SIG-M5 (cell line): ENCODE measurements around the gene GPR162.
A peak's percentile ranks its signal among the peaks of the same experiment; 100 is the strongest.

Source experiments
- DNase-seq: peaks from one replicate; lab custom pipeline; 2025; lab: John Stamatoyannopoulos, UW

The GPR162 gene

GRCh38 chr12:6834873-6835272 is 13.3 kb downstream of the GPR162 start:
- DNase-seq, result no peak

DNA sequence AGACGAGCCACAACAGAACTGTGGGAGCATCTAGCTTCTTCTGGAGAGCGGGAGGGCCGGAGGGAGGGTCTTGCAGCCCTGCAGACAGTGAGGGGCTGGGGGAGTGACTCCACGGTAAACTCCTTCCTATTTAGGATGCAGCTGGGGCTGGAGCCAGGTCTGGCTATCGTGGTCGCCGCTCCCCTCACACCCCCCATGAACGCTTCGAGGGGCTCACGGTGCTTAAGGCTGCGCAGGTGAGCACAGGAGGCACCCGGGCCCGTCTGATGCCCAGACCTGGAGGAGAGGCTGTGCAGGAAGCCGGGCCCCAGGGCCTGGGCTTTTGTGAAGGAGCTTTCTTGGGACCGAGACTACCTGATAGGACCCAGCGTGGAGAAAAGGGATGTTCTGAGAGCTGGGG is 15.2 kb downstream of the GPR162 start:
- no peak for DNase-seq

DNA sequence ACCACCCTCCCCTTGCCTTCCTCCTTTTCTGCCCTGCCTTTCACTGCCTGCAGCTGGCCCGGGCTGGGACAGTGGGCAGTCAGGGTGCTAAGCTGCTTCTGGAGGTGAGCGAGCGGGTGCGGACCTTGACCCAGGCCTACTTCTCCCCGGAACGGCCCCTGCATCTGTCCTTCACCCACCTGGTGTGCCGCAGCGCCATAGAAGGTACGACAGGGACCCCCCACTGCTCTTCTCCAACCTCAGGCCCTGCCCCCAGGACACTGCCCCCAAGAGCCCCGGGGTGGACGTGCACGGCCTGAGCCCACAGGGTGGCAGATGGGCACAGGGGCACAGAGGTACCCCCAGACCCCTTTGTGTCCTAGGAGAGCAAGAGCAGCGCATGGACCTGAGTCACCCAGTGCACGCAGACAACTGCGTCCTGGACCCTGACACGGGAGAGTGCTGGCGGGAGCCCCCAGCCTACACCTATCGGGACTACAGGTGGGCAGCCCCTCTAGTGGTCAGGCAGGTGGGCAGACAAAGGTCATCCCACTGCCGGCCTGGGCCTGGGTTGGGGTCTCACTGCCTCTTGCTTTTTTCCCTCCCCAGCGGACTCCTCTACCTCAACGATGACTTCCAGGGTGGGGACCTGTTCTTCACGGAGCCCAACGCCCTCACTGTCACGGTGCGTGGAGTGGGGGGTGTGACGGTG is 15.9 kb downstream of the GPR162 start:
- DNase-seq, result no peak

- DNase-seq, result no peak
Observed at GRCh38 chr12:6838854-6839253, 17.2 kb downstream of the GPR162 start.

GRCh38 chr12:6839482-6840201 is 18.0 kb downstream of the GPR162 start:
- DNase-seq, result no peak

GRCh38 chr12:6840330-6840729 is 18.7 kb downstream of the GPR162 start:
- DNase-seq, result no peak

- DNase-seq, result no peak
Observed at GRCh38 chr12:6840761-6841515, 19.3 kb downstream of the GPR162 start, which contains the start of gene GNB3. Gene GNB3 (plus strand): TSS chr12:6840925. CDS start chr12:6841288, 363 bp downstream.

- no peak for DNase-seq
Observed at GRCh38 chr12:6842075-6842474, 20.5 kb downstream of the GPR162 start.

- DNase-seq, result no peak
Observed at GRCh38 chr12:6843118-6843902, 21.7 kb downstream of the GPR162 start.

- DNase-seq, result no peak
Observed at GRCh38 chr12:6845395-6845794, 23.8 kb downstream of the GPR162 start.

GRCh38 chr12:6846316-6846869 is 24.8 kb downstream of the GPR162 start:
- DNase-seq, result no peak

GRCh38 chr12:6847676-6848075 is 26.1 kb downstream of the GPR162 start:
- no peak for DNase-seq

- DNase-seq, result no peak
Observed at GRCh38 chr12:6849427-6849826, 27.8 kb downstream of the GPR162 start.

- DNase-seq, result no peak
Observed at GRCh38 chr12:6849976-6850560, 28.4 kb downstream of the GPR162 start.

- DNase-seq, result no peak
Observed at GRCh38 chr12:6850796-6851152, 29.2 kb downstream of the GPR162 start.

DNA sequence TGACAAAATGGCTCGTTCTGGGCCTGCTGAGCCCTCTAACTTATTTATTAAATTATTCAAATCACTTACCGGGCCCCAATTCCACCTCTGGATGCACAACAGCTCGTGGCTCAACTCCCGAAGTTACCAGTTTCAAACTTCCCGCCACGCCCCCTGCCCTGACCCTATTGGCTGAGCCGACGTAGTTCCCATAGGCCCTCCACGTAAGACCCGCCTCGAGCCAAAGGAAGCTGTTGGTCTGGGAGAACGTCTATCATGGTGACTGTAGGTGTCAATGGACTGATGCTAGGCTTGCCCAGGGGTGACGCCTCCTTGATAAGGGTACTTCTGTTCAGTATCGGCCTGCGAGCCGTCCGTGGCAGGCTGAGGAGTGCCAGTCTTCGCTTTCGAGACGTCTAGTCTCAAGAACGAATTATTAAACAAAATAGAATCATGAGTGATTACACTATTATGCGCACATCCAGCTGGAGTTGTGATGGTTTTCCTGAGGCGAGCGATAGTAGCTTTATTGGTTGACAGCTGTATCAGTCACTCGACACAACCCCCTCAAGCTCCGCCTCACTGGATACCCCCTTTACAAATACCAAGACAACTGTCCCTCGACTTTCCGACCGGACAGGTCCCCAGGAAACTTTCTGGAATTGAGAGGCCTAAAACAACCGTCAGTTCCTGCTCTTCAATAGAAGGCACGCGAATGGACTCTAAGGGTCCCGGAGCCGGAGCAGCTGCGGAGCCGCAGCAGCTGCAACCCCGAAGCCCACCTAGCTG is 29.7 kb downstream of the GPR162 start, which contains the start of gene CDCA3:
Gene CDCA3, minus strand, starts transcription at position 134 of the 768 bp plus-strand sequence. CDS start 334 bp downstream, outside the sequence.
- peak; percentile 100 for DNase-seq

DNA sequence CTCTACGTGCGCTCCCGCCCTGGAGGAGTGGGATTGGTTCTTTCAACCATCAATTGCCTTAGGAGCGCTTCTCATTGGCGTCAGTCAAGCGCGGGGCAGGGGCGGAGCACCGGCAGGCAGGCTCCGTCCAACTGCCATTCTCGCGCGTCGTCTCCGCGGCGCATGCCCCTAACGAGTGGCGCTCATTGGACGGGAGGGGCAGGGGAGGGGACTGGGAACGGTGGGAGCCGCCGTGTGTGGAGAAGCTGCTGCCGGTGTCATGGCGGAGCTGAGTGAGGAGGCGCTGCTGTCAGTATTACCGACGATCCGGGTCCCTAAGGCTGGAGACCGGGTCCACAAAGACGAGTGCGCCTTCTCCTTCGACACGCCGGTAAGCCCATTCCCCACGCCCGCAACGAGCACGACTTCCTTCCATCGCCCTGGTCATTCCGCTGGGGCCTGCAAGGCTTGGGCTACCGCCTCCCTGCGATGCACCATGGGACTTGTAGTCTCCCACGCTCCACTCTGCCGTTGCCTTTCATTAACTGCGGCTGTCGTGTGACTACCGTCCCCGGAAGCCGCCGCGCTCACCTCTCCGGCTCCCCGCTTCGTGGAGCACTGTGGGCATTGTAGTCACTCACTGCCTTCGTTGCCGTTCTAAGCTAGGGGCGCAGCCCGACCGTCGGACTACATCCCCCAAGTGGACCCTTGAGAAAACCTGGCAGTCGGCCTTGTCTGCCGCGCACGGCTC is 30.5 kb downstream of the GPR162 start, which contains the start of gene USP5:
Gene USP5, plus strand, starts transcription at position 230 of the 730 bp plus-strand sequence. Its CDS starts 30 bp downstream, at position 260.
- peak; percentile 98 for DNase-seq

- no peak for DNase-seq
Observed at GRCh38 chr12:6852651-6853354, 31.2 kb downstream of the GPR162 start.

- DNase-seq, result no peak
Observed at GRCh38 chr12:6853626-6854025, 32.0 kb downstream of the GPR162 start.
